Thoracic aorta (tissue), 2 donors: ENCODE results near the gene TMEM266. TPM values are rescaled to one million over a fixed set of nuclear protein-coding genes. Genes with fewer than 3 reads are reported as not detected.

Experiments used
- ATAC-seq: fragments of 150-250 bp; one replicate; pipeline ENCODE4 v1.8.0; 2017; ENCODE audit warnings: low read depth; ENCODE audit not compliant: insufficient number of reproducible peaks, low FRiP score
- DNase-seq: peaks from one replicate; pipeline ENCODE4 v3.0.0-alpha.2; 2020; ENCODE audit warnings: low spot score
- H3K27ac ChIP-seq, 2 donors: fragments of 200-600 bp; sonication (generic); 1 replicate in 1 of 2; 2 replicates in 1 of 2; pipeline ENCODE4 v1.5.1; 2016; ENCODE audit warnings: mild to moderate bottlenecking in 2 of 2, moderate library complexity in 2 of 2
- H3K27me3 ChIP-seq: fragments of 200-600 bp; sonication (generic); replicated peaks from 2 replicates; pipeline ENCODE4 v1.6.0; 2016; ENCODE audit warnings: mild to moderate bottlenecking; ENCODE audit not compliant: insufficient read depth
- H3K36me3 ChIP-seq: fragments of 200-600 bp; sonication (generic); one replicate; pipeline ENCODE4 v1.5.1; 2016
- H3K4me1 ChIP-seq, 2 donors: fragments of 200-600 bp; sonication (generic); 1 replicate in 1 of 2; 2 replicates in 1 of 2; pipeline versions ENCODE4 v1.5.1 to v1.6.0; 2016; ENCODE audit warnings: low read depth in 2 of 2, mild to moderate bottlenecking in 1 of 2; ENCODE audit not compliant: control insufficient read depth in 1 of 2
- H3K4me3 ChIP-seq: fragments of 200-600 bp; sonication (generic); 2 replicates; pipeline ENCODE4 v1.5.1; 2016; ENCODE audit warnings: mild to moderate bottlenecking
- H3K9me3 ChIP-seq: fragments of 200-600 bp; sonication (generic); 2 replicates; pipeline ENCODE4 v1.5.1; 2016
- CTCF ChIP-seq: fragments of 200-600 bp; sonication (generic); IDR thresholded peaks from one replicate; pipeline ENCODE4 v1.5.1; 2019; ENCODE audit warnings: antibody characterized with exemption
- total RNA-seq, 2 donors: library from RNA; depleted of rRNA; stranded (reverse); fragments of >200 nt; gene quantifications; one replicate each; pipeline versions ENCODE4 v1.1.0 to v1.2.3, GENCODE V29; 2016

Gene TMEM266
- total RNA-seq, 2 donors from 2014 or later = not detected

- Histone ChIP-seq H3K36me3 (no peaks in the 10 kb centered on the region), H3K27ac (no peak overlapping the region), H3K4me3 (no peak overlapping the region), H3K27me3 (no peaks in the 10 kb centered on the region), H3K9me3 (no peaks in the 10 kb centered on the region), H3K4me1 (peaks cover 18 to 21% of the 10 kb centered on the region in 2 donors)
- no peak for TF ChIP-seq CTCF
- DNase-seq (no peak), ATAC-seq (no peak)
Observed at GRCh38 chr15:76176059-76176458, 116.3 kb downstream of the TMEM266 start.

GRCh38 chr15:76176487-76177085 lies 116.8 kb downstream of the TMEM266 start:
- no peak for ATAC-seq
- Histone ChIP-seq H3K27ac (peak overlapping the region in 1 of 2 donors; percentile 59), H3K9me3 (no peaks in the 10 kb centered on the region), H3K36me3 (no peaks in the 10 kb centered on the region), H3K27me3 (no peaks in the 10 kb centered on the region), H3K4me1 (peaks cover 18 to 21% of the 10 kb centered on the region in 2 donors), H3K4me3 (no peak overlapping the region)
- DNase-seq = no peak
- no peak for TF ChIP-seq CTCF

GRCh38 chr15:76177491-76178040 lies 117.8 kb downstream of the TMEM266 start:
- peak overlapping the region; percentile 40 to 59 for H3K27ac ChIP-seq
- DNase-seq (peak; percentile 48), ATAC-seq (peak; percentile 87)
- H3K36me3 ChIP-seq = no peaks in the 10 kb centered on the region
- no peaks in the 10 kb centered on the region for H3K9me3 ChIP-seq
- peaks cover 18 to 21% of the 10 kb centered on the region in 2 donors for H3K4me1 ChIP-seq
- no peaks in the 10 kb centered on the region for H3K27me3 ChIP-seq
- no peak for TF ChIP-seq CTCF
- peak overlapping the region; percentile 35 for H3K4me3 ChIP-seq

GRCh38 chr15:76178296-76179000 lies 118.7 kb downstream of the TMEM266 start:
- ATAC-seq (no peak), DNase-seq (no peak)
- TF ChIP-seq CTCF = no peak
- peak overlapping the region; percentile 40 to 59 for H3K27ac ChIP-seq
- peaks cover 18 to 21% of the 10 kb centered on the region in 2 donors for H3K4me1 ChIP-seq
- H3K27me3 ChIP-seq = no peaks in the 10 kb centered on the region
- H3K4me3 ChIP-seq = peak overlapping the region; percentile 35
- H3K9me3 ChIP-seq = no peaks in the 10 kb centered on the region
- no peaks in the 10 kb centered on the region for H3K36me3 ChIP-seq

GRCh38 chr15:76179023-76179422 lies 119.2 kb downstream of the TMEM266 start:
- no peak overlapping the region for H3K27ac ChIP-seq
- no peaks in the 10 kb centered on the region for H3K27me3 ChIP-seq
- H3K4me1 ChIP-seq = peaks cover 18 to 21% of the 10 kb centered on the region in 2 donors
- H3K36me3 ChIP-seq = no peaks in the 10 kb centered on the region
- no peak for ATAC-seq
- H3K4me3 ChIP-seq = no peak overlapping the region
- no peak for TF ChIP-seq CTCF
- no peak for DNase-seq
- no peaks in the 10 kb centered on the region for H3K9me3 ChIP-seq
